Stimulated activated CD4-positive, alpha-beta T cell treated with anti-CD3 and anti-CD28 coated beads, Interleukin-2, amount 100 ng/mL, for 4 hours (primary cell): ENCODE data around the gene ST3GAL3.

ENCODE experiments used
- DNase-seq: peaks from one replicate; pipeline ENCODE4 v3.0.0-alpha.2; 2020; ENCODE audit warnings: low read depth

The ST3GAL3 gene

DNA sequence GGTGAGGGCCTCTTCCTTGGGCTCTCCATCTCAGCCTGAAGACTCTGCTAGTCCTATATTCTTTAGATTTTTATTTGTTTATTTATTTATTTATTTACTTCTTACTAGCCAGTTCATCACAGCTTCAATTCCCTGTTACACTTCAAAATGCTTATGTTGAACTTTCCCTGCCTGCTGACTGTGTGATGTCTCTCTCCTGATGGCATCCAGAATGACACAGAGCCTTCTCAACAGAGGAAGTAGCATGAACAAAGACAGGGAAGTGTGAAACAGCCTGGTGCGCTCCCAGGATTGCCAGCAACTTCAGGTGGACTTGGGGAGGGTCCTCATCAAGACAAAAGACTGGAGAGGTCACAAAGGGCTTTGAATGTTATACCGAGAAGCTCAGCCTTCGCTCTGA, 235.1 kb downstream of the ST3GAL3 start:
- no peak for DNase-seq

GRCh38 chr1:43944860-43945259, 237.5 kb downstream of the ST3GAL3 start:
- DNase-seq = no peak

- no peak for DNase-seq
Measured at GRCh38 chr1:43945674-43946235, 238.4 kb downstream of the ST3GAL3 start.

- DNase-seq = peak; percentile 92
Measured at GRCh38 chr1:43946236-43947060, 239.1 kb downstream of the ST3GAL3 start, which contains the start of gene IPO13. TSS of gene IPO13 (plus strand) at chr1:43946950. CDS start at chr1:43947601, 651 bp downstream.

DNA sequence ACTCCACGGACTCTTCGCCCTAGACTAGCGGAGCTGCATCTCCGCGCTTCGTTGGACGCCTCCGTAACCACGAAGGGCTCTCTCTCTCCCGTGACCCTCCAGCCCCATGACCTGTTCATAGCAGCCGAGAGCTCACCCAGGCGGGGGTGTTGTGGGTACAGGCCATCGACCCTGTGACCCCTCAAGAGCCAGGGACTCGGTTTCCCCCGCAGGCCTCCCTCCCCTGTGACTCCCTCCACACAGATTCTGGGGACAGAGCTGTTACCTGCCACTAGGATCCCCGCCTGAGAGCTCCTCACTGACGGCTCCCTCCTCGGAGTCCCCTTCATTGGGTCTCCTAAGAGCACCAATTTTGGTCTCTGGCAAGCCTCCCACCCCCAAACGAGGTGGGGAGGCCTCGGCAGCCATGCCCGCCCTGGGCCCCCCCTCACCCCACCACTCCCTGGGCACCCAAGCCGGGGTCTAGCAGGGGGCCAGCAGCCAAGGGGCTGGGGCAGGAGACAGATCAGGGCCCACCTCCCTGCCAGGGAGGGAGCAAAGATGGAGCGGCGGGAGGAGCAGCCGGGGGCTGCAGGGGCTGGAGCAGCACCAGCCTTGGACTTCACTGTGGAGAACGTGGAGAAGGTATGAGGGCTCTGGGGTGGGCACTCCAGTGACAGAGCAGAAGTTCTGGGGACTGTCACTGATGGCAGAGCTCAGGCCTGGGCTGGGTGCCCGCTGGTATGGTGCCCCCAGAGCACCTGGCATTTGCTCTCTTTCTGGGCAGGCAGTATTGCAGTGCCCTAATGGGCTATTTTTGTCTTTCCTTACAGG, 239.9 kb downstream of the ST3GAL3 start:
- no peak for DNase-seq

DNA sequence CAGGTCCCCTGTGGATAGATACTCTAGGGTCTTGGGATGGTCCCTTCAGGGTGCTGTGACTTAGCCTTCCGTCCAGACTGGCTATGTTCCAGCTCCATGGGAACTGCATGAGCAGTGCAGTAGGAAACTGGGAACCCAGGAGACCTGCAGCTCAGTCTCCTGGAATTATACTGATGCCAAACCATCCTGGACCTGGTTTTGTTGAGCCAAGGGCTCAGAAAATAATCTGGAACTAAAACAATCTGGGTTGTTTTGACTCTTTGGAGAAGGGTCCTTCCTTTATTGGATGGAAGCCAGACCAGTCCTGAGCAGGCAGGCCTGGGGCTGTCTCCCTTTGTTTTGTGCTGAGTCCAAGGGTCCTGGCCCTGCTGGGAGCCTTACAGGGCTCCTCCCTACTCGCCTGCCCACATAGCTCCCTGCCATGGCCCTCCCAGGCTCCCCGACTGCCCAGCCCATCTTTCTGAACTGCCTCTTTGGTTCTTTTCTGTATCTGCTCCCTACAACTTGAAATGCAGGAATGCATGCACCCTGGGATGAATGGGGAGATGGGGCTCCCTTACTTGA, 240.6 kb downstream of the ST3GAL3 start:
- DNase-seq = no peak

- no peak for DNase-seq
Measured at GRCh38 chr1:43949678-43950077, 242.3 kb downstream of the ST3GAL3 start.

- DNase-seq = no peak
Measured at GRCh38 chr1:43951021-43951985, 244.0 kb downstream of the ST3GAL3 start.

DNA sequence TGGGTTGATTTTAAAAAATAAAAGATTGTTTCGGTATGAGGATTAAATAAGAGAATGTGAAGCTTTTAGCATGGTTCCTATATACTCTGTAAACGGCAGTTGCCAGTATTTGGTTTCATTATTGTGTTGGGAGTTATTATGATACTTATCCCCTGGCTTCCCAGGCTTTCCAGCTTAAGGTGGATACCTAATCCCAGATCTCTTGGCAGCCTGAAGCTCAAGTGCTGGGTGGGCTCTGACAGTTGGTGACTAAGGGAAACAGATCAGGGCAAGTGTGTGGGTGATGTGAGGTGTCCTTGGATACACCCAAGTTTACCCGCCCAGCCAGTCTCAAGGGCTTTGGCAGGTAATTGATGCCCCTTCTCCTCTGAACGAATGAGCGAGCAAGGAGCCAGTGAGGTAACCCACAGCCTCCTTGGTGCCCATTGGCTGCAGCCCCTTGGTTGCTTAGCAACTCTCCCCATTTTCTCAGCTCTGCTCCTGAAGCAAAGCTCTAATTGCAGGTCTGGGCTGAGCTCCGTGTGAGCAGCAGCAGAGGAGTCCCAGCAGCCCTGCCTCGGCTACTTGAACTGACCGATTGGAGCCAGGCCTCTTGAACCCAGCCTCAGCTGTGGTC, 245.5 kb downstream of the ST3GAL3 start:
- DNase-seq = no peak

- DNase-seq = no peak
Measured at GRCh38 chr1:43953361-43953760, 246.0 kb downstream of the ST3GAL3 start.

DNA sequence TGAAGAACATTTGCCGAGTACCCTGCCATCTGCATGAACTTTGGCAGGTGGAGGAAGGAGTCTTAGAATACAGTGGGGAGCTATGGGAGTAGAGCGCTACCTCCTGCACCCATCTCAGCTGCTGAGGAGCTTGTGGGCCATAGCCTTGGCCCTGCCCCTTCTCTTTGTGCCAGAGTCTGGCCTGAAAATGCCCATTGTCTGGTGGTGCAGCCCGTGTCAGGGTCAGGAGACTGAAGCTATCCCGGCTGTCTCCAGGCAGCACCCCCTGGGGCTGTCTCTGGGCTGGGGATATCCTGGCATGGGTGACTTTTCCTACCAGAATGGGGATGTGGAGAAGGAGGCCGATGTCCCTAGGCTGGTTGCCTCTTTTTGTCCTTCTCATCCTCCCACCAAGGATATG, 246.7 kb downstream of the ST3GAL3 start:
- no peak for DNase-seq

DNA sequence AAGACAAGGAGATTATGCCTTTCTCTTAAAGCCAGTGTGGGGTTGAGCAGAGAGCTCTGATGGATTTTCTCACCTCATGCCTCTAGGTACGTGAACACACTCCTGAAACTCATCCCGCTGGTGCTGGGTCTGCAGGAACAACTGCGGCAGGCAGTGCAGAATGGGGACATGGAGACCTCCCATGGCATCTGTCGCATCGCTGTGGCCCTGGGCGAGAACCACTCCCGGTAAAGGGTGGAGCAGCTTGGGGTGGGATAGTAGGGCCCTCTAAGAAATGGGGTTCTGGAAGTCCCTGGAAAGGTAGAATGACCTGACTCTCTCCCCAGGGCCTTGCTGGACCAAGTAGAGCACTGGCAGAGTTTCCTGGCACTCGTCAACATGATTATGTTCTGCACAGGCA, 248.9 kb downstream of the ST3GAL3 start:
- no peak for DNase-seq

DNA sequence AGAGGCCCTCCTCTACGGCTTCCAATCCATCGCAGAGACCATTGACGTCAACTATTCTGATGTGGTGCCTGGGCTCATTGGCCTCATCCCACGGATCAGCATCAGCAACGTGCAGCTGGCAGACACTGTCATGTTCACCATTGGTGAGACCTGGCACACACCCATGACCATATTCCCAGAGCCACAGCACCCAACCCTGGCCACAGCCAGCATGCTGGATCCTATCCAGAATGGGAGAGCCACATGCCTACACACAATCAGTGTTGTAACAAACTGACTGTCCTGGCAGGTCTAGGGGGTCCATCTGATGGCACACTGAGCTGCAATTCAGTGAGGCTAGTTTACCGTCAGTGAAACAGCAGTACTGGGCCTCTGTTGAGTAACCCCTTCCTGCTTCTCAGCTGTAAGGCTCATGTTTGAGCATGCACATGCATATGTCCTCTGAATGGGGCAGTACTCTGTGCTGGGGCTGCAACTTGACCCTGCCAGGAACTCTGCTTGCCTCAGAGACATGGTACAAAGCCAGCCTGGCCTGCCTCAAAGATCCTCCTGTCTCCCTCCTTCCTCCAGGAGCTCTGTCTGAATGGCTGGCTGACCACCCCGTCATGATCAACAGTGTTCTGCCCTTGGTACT, 250.2 kb downstream of the ST3GAL3 start:
- DNase-seq = no peak

GRCh38 chr1:43958351-43959255, 251.3 kb downstream of the ST3GAL3 start:
- no peak for DNase-seq

- no peak for DNase-seq
Measured at GRCh38 chr1:43960798-43961197, 253.5 kb downstream of the ST3GAL3 start.

DNA sequence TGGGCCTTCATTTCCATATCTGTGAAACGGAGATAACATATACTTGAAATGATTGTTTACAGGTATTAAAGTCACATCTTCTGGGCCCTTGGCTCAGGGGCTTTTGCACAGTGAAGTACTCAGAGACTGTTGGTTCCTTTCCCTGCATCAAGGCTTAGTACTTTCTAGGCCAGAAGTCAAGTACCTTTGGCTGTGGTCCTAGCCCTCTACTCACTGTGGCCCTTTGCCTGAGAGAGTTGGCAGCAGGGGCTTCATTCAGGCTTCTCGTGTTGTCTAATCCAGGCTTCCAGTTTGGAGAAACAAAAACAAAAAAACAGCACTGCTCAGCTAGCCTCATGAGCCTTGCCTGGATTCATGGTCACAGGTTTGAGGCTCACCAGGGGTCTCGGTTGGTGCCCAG, 254.4 kb downstream of the ST3GAL3 start:
- DNase-seq = no peak

DNA sequence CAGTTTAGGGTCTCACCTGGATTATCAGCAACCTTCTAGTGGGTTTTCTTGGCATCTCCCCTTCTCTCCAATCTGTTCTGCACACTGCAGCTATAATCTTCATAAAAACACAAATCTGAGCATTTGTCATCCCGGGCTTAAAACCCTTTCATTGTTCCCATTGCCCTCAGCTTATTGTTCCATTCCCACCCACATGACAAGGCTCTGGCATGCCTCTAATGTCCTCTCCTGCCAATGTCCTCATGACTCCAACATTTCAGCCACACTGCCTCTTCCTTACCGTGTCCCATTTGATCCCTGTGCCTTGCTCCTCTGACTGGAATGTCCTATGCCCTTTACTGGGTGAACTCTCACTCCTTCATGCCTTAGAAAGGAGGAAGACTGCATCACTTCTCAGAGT, 255.0 kb downstream of the ST3GAL3 start:
- no peak for DNase-seq

DNA sequence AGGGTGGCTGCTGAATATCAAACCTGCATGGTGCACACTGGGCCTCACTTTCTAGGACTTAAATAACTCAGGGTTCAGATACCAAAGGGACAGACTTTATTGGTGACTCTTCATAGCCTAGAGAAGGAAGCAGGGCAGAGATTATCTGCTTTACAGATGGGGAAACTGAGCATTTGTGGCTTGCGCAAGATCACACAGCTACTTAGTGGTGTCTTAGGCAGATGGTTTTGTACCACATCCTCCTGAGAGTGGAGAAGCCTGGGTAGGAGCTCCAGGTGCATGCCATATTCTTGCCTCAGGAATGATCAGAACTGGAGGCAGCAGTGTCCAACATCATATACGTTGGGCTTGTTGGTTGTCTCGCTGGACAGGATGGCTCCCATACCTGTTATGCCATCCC, 255.7 kb downstream of the ST3GAL3 start:
- no peak for DNase-seq

DNA sequence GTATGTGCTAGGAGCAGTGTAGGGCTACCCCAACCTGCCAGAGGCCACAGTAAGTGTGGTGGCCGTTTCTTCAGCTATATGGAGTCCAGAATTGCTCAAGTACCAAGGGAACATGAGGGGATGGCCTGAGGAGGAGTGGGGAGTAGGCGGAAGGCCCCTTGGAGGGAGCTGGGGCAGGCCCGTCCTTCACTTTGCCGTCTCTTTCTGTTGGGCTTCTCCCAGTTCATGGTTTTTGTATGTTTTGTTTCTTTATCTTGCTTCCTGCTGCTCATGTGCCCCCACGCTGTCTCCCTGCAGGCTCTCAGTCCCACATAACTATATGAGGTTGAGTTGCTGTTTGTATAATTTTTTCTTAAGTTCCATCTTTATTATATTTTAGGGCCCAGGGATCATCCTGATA, 256.6 kb downstream of the ST3GAL3 start:
- DNase-seq = no peak
